ENCODE data around the gene TTYH1.

The TTYH1 gene

GRCh38 chr19:54448040-54448773 is 32.9 kb downstream of the TTYH1 start:
- TF ChIP-seq YY1 (IDR thresholded peaks at IDR 0.05; ENCODE audit: insufficient read depth, insufficient read length) (no peak), ZNF274 (IDR thresholded peaks at IDR 0.05; ENCODE audit: low read depth, low read length) (no peak), SUZ12 (IDR thresholded peaks at IDR 0.05; ENCODE audit: extremely low read depth, insufficient read depth, insufficient read length) (no peak)
- Histone ChIP-seq H3K36me3 (ENCODE audit: insufficient read depth, insufficient read length, low read length) (peaks cover 47% of the 10 kb centered on the region), H3K4me1 (ENCODE audit: insufficient read depth, insufficient read length) (peaks cover 9% of the 10 kb centered on the region)

GRCh38 chr19:54448774-54449700 is 33.8 kb downstream of the TTYH1 start, which contains the start of gene LENG8:
LENG8 (plus strand) TSS chr19:54449199; CDS start chr19:54451345, 2,146 bp downstream.
- Histone ChIP-seq H3K27me3 (ENCODE audit: insufficient read depth, insufficient read length) (no peaks in the 10 kb centered on the region), H3K36me3 (ENCODE audit: insufficient read depth, insufficient read length, low read length) (peaks cover 55% of the 10 kb centered on the region), H3K9me3 (ENCODE audit: insufficient read depth, low read length) (no peaks in the 10 kb centered on the region), H3K4me3 (ENCODE audit: insufficient read length, low read depth) (peak within 1 kb of the TSS; percentile 88), H3K9ac (ENCODE audit: insufficient read length, low read depth) (peak within 1 kb of the TSS; percentile 96), H3K4me1 (ENCODE audit: insufficient read depth, insufficient read length) (peaks cover 9% of the 10 kb centered on the region)
- DNase-seq (ENCODE audit: low read depth, low spot score), result peak; percentile 87
- TF ChIP-seq SUZ12 (IDR thresholded peaks at IDR 0.05; ENCODE audit: extremely low read depth, insufficient read depth, insufficient read length), result no peak
- TF ChIP-seq ZNF274 (IDR thresholded peaks at IDR 0.05; ENCODE audit: low read depth, low read length), result no peak
- TF ChIP-seq YY1 (IDR thresholded peaks at IDR 0.05; ENCODE audit: insufficient read depth, insufficient read length), result no peak

More at GRCh38 chr19:54448040-54448773, 32.9 kb downstream of the TTYH1 start:
- peak overlapping the region; percentile 96 for H3K9ac ChIP-seq (ENCODE audit: insufficient read length, low read depth)
- H3K27me3 ChIP-seq (ENCODE audit: insufficient read depth, insufficient read length), result no peaks in the 10 kb centered on the region
- H3K4me3 ChIP-seq (ENCODE audit: insufficient read length, low read depth), result peak overlapping the region; percentile 88
- no peaks in the 10 kb centered on the region for H3K9me3 ChIP-seq (ENCODE audit: insufficient read depth, low read length)
- DNase-seq (ENCODE audit: low read depth, low spot score), result no peak

- DNase-seq (ENCODE audit: low read depth, low spot score), result no peak
- H3K27me3 ChIP-seq (ENCODE audit: insufficient read depth, insufficient read length), result no peaks in the 10 kb centered on the region
- H3K9ac ChIP-seq (ENCODE audit: insufficient read length, low read depth), result peak overlapping the region; percentile 96
- peak overlapping the region; percentile 88 for H3K4me3 ChIP-seq (ENCODE audit: insufficient read length, low read depth)
- H3K36me3 ChIP-seq (ENCODE audit: insufficient read depth, insufficient read length, low read length), result peaks cover 60% of the 10 kb centered on the region
- TF ChIP-seq YY1 (IDR thresholded peaks at IDR 0.05; ENCODE audit: insufficient read depth, insufficient read length) (no peak), SUZ12 (IDR thresholded peaks at IDR 0.05; ENCODE audit: extremely low read depth, insufficient read depth, insufficient read length) (no peak), ZNF274 (IDR thresholded peaks at IDR 0.05; ENCODE audit: low read depth, low read length) (no peak)
- H3K9me3 ChIP-seq (ENCODE audit: insufficient read depth, low read length), result no peaks in the 10 kb centered on the region
- H3K4me1 ChIP-seq (ENCODE audit: insufficient read depth, insufficient read length), result peaks cover 9% of the 10 kb centered on the region
These were observed 34.4 kb downstream of the TTYH1 start for GRCh38 chr19:54449701-54450069.

- no peak for TF ChIP-seq YY1 (IDR thresholded peaks at IDR 0.05; ENCODE audit: insufficient read depth, insufficient read length)
- Histone ChIP-seq H3K9ac (ENCODE audit: insufficient read length, low read depth) (no peak overlapping the region), H3K4me3 (ENCODE audit: insufficient read length, low read depth) (no peak overlapping the region), H3K27me3 (ENCODE audit: insufficient read depth, insufficient read length) (no peaks in the 10 kb centered on the region), H3K36me3 (ENCODE audit: insufficient read depth, insufficient read length, low read length) (peaks cover 66% of the 10 kb centered on the region), H3K4me1 (ENCODE audit: insufficient read depth, insufficient read length) (peaks cover 9% of the 10 kb centered on the region), H3K9me3 (ENCODE audit: insufficient read depth, low read length) (no peaks in the 10 kb centered on the region)
- no peak for DNase-seq (ENCODE audit: low read depth, low spot score)
These were observed 36.1 kb downstream of the TTYH1 start for GRCh38 chr19:54451331-54451871.

GRCh38 chr19:54451997-54452396 is 36.7 kb downstream of the TTYH1 start:
- no peak overlapping the region for H3K9ac ChIP-seq (ENCODE audit: insufficient read length, low read depth)
- no peaks in the 10 kb centered on the region for H3K9me3 ChIP-seq (ENCODE audit: insufficient read depth, low read length)
- no peaks in the 10 kb centered on the region for H3K27me3 ChIP-seq (ENCODE audit: insufficient read depth, insufficient read length)
- peaks cover 9% of the 10 kb centered on the region for H3K4me1 ChIP-seq (ENCODE audit: insufficient read depth, insufficient read length)
- no peak overlapping the region for H3K4me3 ChIP-seq (ENCODE audit: insufficient read length, low read depth)
- H3K36me3 ChIP-seq (ENCODE audit: insufficient read depth, insufficient read length, low read length), result peaks cover 72% of the 10 kb centered on the region
- no peak for DNase-seq (ENCODE audit: low read depth, low spot score)
- TF ChIP-seq YY1 (IDR thresholded peaks at IDR 0.05; ENCODE audit: insufficient read depth, insufficient read length) (no peak), ZNF274 (IDR thresholded peaks at IDR 0.05; ENCODE audit: low read depth, low read length) (no peak), SUZ12 (IDR thresholded peaks at IDR 0.05; ENCODE audit: extremely low read depth, insufficient read depth, insufficient read length) (no peak)

- H3K9me3 ChIP-seq (ENCODE audit: insufficient read depth, low read length), result no peaks in the 10 kb centered on the region
- H3K4me3 ChIP-seq (ENCODE audit: insufficient read length, low read depth), result no peak overlapping the region
- peaks cover 76% of the 10 kb centered on the region for H3K36me3 ChIP-seq (ENCODE audit: insufficient read depth, insufficient read length, low read length)
- no peak for DNase-seq (ENCODE audit: low read depth, low spot score)
- H3K9ac ChIP-seq (ENCODE audit: insufficient read length, low read depth), result no peak overlapping the region
- no peak for TF ChIP-seq YY1 (IDR thresholded peaks at IDR 0.05; ENCODE audit: insufficient read depth, insufficient read length)
- no peak for TF ChIP-seq SUZ12 (IDR thresholded peaks at IDR 0.05; ENCODE audit: extremely low read depth, insufficient read depth, insufficient read length)
- no peak for TF ChIP-seq ZNF274 (IDR thresholded peaks at IDR 0.05; ENCODE audit: low read depth, low read length)
- no peaks in the 10 kb centered on the region for H3K27me3 ChIP-seq (ENCODE audit: insufficient read depth, insufficient read length)
- H3K4me1 ChIP-seq (ENCODE audit: insufficient read depth, insufficient read length), result peaks cover 9% of the 10 kb centered on the region
These were observed 37.4 kb downstream of the TTYH1 start for GRCh38 chr19:54452626-54453025.
